ENCODE measurements around the gene LRRN1. TPM values are rescaled to one million over a fixed set of nuclear protein-coding genes. Genes with fewer than 3 reads are reported as not detected.

The LRRN1 gene
- total RNA-seq, 1 experiment from 2014 or later = 0.57 TPM

DNA sequence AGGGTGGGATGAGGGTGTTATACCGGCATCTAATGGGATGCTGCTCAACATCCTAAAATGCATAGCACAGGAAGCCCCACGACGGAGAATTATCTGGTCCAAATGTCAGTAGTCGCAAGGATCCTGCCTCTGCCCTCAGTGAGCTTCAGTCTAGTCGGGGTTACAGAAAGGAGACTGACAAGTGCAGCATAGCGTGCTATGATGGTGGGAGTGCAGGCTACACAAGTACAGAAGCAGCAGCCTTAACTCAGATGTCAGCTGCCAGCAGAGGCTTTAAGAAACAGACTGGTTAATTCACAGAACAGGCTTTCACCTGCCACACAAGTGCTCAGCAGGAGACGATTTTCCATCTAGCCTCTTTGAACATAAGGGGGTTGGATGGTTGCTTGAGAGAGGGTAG, 6.9 kb downstream of the LRRN1 start:
- no peaks in the 10 kb centered on the region for H4K20me1 ChIP-seq (ENCODE audit: insufficient read depth)
- H3K27ac ChIP-seq = no peak overlapping the region
- H3K27me3 ChIP-seq (ENCODE audit: insufficient read depth, low read depth) = no peaks in the 10 kb centered on the region
- no peak overlapping the region for H3K4me3 ChIP-seq
- no peak overlapping the region for H3K4me2 ChIP-seq
- intact Hi-C loops (cut with micrococcal nuclease; ENCODE audit: unreplicated experiment) = no loop called here
- CTCF ChIA-PET = no interaction called here
- no TSS peak for BruUV-seq (replicated peaks)
- no peaks in the 10 kb centered on the region for H3K36me3 ChIP-seq (ENCODE audit: low read depth)
- no peak overlapping the region for H2AFZ ChIP-seq
- POLR2A ChIA-PET (ENCODE audit: unreplicated experiment) = no interaction called here
- H3F3A ChIP-seq (ENCODE audit: insufficient read depth, low read depth) = no peaks in the 10 kb centered on the region
- no peaks in the 10 kb centered on the region for H3K9me3 ChIP-seq (ENCODE audit: insufficient read depth, low read depth)
- H3K4me1 ChIP-seq (replicated peaks; ENCODE audit: insufficient read depth) = no peaks in the 10 kb centered on the region
- DNase-seq = no peak
- TF ChIP-seq EZH2 (IDR thresholded peaks at IDR 0.05; ENCODE audit: low read depth) = no peak
- no peak for TF ChIP-seq CTCF (conservative IDR thresholded peaks at IDR 0.05)
- H3K9me2 ChIP-seq (ENCODE audit: insufficient read depth) = no peaks in the 10 kb centered on the region
- no peaks in the 10 kb centered on the region for H3K79me2 ChIP-seq (ENCODE audit: low read depth)

DNA sequence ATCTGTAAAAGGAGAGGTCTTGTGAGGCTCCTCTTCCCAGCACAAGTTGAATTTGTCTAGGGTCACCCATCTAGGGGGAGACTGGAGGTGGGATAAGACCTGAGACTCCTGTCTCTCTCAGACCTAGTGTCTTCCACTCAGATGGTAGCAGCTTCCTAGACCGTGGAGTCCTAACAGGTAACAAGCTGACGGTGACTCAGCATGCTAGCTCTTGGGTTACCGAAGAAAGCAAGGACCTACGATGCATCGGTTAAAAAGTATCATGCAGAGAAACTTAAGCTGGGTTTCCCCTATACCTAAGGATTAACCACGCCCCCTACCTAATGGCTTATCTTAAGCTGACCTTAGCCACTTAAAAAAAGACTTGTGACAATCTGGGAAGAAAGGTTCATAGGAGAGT, 7.6 kb downstream of the LRRN1 start:
- Histone ChIP-seq H3K27ac (no peak overlapping the region), H2AFZ (no peak overlapping the region), H3K9me3 (ENCODE audit: insufficient read depth, low read depth) (no peaks in the 10 kb centered on the region), H3K9me2 (ENCODE audit: insufficient read depth) (no peaks in the 10 kb centered on the region), H4K20me1 (ENCODE audit: insufficient read depth) (no peaks in the 10 kb centered on the region), H3K4me1 (replicated peaks; ENCODE audit: insufficient read depth) (no peaks in the 10 kb centered on the region), H3K27me3 (ENCODE audit: insufficient read depth, low read depth) (no peaks in the 10 kb centered on the region), H3F3A (ENCODE audit: insufficient read depth, low read depth) (no peaks in the 10 kb centered on the region), H3K79me2 (ENCODE audit: low read depth) (no peaks in the 10 kb centered on the region), H3K4me2 (no peak overlapping the region), H3K4me3 (no peak overlapping the region), H3K36me3 (ENCODE audit: low read depth) (no peaks in the 10 kb centered on the region)
- POLR2A ChIA-PET (ENCODE audit: unreplicated experiment) = no interaction called here
- no peak for DNase-seq
- TF ChIP-seq CTCF (conservative IDR thresholded peaks at IDR 0.05) (no peak), EZH2 (IDR thresholded peaks at IDR 0.05; ENCODE audit: low read depth) (no peak)
- no TSS peak for BruUV-seq (replicated peaks)
- intact Hi-C loops (cut with micrococcal nuclease; ENCODE audit: unreplicated experiment) = no loop called here
- CTCF ChIA-PET = no interaction called here

- H3F3A ChIP-seq (ENCODE audit: insufficient read depth, low read depth) = no peaks in the 10 kb centered on the region
Observed at GRCh38 chr3:3813013-3813412, 13.8 kb downstream of the LRRN1 start.

More at GRCh38 chr3:3813013-3813412, 13.8 kb downstream of the LRRN1 start:
- Histone ChIP-seq H3K4me3 (no peak overlapping the region), H3K4me1 (replicated peaks; ENCODE audit: insufficient read depth) (no peaks in the 10 kb centered on the region), H4K20me1 (ENCODE audit: insufficient read depth) (no peaks in the 10 kb centered on the region), H3K27ac (no peak overlapping the region), H2AFZ (no peak overlapping the region), H3K36me3 (ENCODE audit: low read depth) (no peaks in the 10 kb centered on the region), H3K4me2 (no peak overlapping the region), H3K79me2 (ENCODE audit: low read depth) (no peaks in the 10 kb centered on the region), H3K27me3 (ENCODE audit: insufficient read depth, low read depth) (no peaks in the 10 kb centered on the region), H3K9me3 (ENCODE audit: insufficient read depth, low read depth) (no peaks in the 10 kb centered on the region), H3K9me2 (ENCODE audit: insufficient read depth) (no peaks in the 10 kb centered on the region)
- no TSS peak for BruUV-seq (replicated peaks)
- DNase-seq = no peak
- intact Hi-C loops (cut with micrococcal nuclease; ENCODE audit: unreplicated experiment) = no loop called here
- ChIA-PET POLR2A (ENCODE audit: unreplicated experiment) (no interaction called here), CTCF (no interaction called here)
- TF ChIP-seq CTCF (conservative IDR thresholded peaks at IDR 0.05) (no peak), EZH2 (IDR thresholded peaks at IDR 0.05; ENCODE audit: low read depth) (no peak)

All from PC-9 (cell line).